ENCODE measurements around the gene OPA3.

OPA3 gene

GRCh38 chr19:45505151-45505995, 79.2 kb downstream of the OPA3 start:
- DNase-seq (ENCODE audit: low read depth in 2 of 2): no peak

GRCh38 chr19:45503909-45504308, 80.7 kb downstream of the OPA3 start:
- DNase-seq (ENCODE audit: low read depth in 2 of 2): no peak

GRCh38 chr19:45502111-45502510, 82.5 kb downstream of the OPA3 start:
- DNase-seq (ENCODE audit: low read depth in 2 of 2): no peak

- no peak for DNase-seq (ENCODE audit: low read depth in 2 of 2)
Observed at GRCh38 chr19:45501730-45502014, 82.9 kb downstream of the OPA3 start.

GRCh38 chr19:45500918-45501729, 83.5 kb downstream of the OPA3 start:
- DNase-seq (ENCODE audit: low read depth in 2 of 2): no peak

- DNase-seq (ENCODE audit: low read depth in 2 of 2): peak; percentile 48 to 57
Observed at GRCh38 chr19:45499196-45500180, 85.1 kb downstream of the OPA3 start.

GRCh38 chr19:45498411-45499195, 86.0 kb downstream of the OPA3 start, which contains the start of gene PPM1N:
TSS of gene PPM1N (plus strand) at chr19:45498443. CDS start at chr19:45498473, 30 bp downstream.
- peak; percentile 48 to 62 for DNase-seq (ENCODE audit: low read depth in 2 of 2)

DNA sequence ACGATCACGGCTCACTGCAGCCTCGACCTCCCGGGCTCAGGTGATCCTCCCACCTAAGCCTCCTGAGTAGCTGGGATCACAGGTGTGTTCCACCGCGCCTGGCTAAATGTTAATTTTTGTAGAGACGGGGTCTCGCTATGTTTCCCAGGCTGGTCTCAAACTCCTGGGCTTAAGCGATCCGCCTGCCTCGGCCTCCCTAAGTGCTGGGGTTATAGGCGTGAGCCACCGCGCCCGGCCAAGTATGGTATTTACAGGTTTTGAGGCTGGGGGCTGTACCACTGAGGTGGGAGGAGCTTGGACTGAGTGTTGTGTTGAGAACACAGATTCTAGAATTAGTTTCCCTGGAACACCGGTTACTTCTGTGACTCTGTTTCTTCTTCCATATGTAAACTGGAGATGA, 86.8 kb downstream of the OPA3 start:
- no peak for DNase-seq (ENCODE audit: low read depth in 2 of 2)

- peak in 1 of 2 donors; percentile 48 for DNase-seq (ENCODE audit: low read depth in 2 of 2)
Observed at GRCh38 chr19:45496349-45496953, 88.2 kb downstream of the OPA3 start.

GRCh38 chr19:45495178-45495577, 89.4 kb downstream of the OPA3 start:
- no peak for DNase-seq (ENCODE audit: low read depth in 2 of 2)

DNA sequence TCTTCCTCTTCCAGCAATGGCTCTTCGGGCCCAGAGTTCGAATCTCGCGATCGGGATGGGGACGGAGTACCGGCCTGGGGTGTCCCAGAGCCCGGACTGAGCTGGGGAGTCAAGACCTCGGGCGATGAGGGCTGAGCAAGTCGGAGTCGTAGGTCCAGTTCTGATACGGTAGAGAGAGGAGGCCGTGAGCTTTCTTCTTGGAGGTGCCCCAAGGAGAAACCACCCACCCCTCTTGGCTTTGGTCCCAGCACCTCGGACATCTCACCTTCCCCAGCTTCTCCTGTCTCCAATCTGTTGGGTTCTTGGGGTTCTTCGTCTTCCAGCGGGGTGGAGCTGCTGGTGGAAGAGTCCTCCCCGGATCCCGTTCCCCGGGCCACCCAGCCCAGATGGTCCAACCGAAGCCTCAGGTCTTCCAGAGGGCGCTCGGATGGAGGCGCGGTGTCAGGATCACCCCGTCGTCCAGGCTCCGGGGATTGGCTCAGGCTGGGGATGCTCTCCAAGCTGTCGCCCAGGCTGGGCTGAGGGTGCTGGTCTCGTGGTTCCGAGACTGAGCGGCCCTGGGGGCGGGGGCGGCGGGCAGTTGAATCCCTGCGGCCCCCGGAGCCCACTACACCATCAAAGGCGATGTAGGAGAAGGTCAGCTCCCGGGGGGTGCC, 90.2 kb downstream of the OPA3 start:
- no peak for DNase-seq (ENCODE audit: low read depth in 2 of 2)

- DNase-seq (ENCODE audit: low read depth in 2 of 2): no peak
Observed at GRCh38 chr19:45492627-45493470, 91.8 kb downstream of the OPA3 start.

GRCh38 chr19:45492137-45492626, 92.4 kb downstream of the OPA3 start:
- no peak for DNase-seq (ENCODE audit: low read depth in 2 of 2)

DNA sequence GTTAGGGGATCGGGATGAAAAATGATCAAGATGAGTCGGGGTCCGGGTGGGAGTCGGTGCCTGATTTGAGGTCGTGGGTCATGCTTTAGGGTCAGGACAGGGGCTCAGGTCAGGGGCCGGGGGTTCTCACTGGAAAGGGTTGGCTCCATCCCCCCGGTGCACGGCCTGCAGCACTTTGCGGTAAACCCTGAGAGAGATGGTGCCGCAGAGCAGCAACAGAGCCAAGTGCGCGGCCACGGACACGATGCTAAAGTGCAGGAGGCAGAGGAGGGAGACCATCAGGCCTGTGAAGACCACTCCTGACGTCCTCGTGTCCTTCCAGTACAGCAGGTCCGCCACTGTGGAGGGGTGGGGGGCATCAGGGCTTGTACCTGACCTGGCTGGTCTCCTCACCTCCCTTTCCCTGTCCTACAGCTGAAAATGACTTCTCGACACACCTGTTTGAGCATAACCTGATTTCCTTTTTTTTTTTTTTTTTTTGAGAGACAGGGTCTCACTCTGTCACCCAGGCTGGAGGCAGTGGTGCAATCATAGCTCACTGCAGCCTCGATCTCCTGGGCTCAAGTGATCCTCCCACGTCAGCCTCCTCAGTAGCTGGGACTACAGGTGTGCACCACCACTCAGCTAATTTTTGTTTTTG, 95.3 kb downstream of the OPA3 start:
- DNase-seq (ENCODE audit: low read depth in 2 of 2): no peak

- DNase-seq (ENCODE audit: low read depth in 2 of 2): no peak
Observed at GRCh38 chr19:45488708-45489107, 95.9 kb downstream of the OPA3 start.

GRCh38 chr19:45485305-45486077, 99.1 kb downstream of the OPA3 start:
- DNase-seq (ENCODE audit: low read depth in 2 of 2): peak; percentile 97 to 98

DNA sequence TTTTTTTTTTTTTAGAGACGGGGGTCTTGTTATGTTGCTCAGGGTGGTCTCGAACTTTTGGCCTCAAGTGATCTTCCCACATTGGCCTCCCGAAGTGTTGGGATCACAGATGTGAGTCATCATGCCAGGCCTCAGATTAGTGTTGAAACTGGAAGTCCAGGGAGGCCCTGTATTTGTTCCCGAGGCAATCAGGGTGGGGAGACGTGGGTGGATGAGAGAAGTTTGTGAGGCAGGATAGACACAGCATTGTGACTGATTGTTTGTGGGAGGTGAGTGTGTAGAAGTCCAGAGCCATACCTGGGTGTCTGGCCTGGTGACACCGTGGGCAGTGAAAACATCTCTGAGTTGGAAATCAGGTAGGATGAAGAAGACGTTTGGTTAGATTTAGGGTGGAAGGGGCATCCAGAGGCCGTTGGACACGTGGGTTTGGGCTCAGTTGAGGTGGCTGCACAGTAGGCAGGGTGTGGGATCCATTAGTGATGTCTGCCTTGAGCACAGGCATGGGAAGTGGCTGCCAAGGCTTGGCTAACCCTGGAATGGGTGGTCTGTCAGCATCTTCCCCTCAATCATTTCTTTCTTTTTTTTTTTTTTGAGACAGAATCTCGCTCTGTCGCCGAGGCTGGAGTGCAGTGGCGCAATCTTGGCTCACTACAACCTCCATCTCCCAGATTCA, 100.2 kb downstream of the OPA3 start:
- no peak for DNase-seq (ENCODE audit: low read depth in 2 of 2)

All from stimulated activated CD4-positive, alpha-beta T cell treated with anti-CD3 and anti-CD28 coated beads, Interleukin-1b, Interleukin-23, amount 100 ng/mL, for 4 hours (primary cell).